Bronchial epithelial cell (primary cell): Measurements from ENCODE around the gene LRMDA. TPM values are rescaled to one million over a fixed set of nuclear protein-coding genes. Genes with fewer than 3 reads are reported as not detected.

Experiments used
- DNase-seq: peaks from one replicate; pipeline ENCODE4 v3.0.0-alpha.2; 2010; ENCODE audit warnings: low read depth
- FAIRE-seq: peaks from 2 replicates; lab custom pipeline; 2011; peaks lifted over from hg19 to GRCh38; lab: Jason Lieb, UNC
- H3K27me3 ChIP-seq: 2 replicates; pipeline ENCODE4 v1.5.1; 2011; ENCODE audit warnings: low read length; ENCODE audit not compliant: control insufficient read depth, insufficient read depth
- H3K36me3 ChIP-seq: 2 replicates; pipeline ENCODE4 v1.5.1; 2011; ENCODE audit warnings: low read length; ENCODE audit not compliant: control insufficient read depth, insufficient read depth
- H3K4me3 ChIP-seq: 2 replicates; pipeline ENCODE4 v1.5.1; 2011; ENCODE audit warnings: mild to moderate bottlenecking, low read depth, low read length, control low read depth
- total RNA-seq: library from RNA; depleted of rRNA; stranded (reverse); fragments of >200 nt; gene quantifications from 2 replicates; pipeline ENCODE4 v1.2.1, GENCODE V29; 2014
- TF ChIP-seq, protein P1 (sequence below): IDR thresholded peaks from 2 replicates; pipeline ENCODE4 v1.5.1; 2011; ENCODE audit warnings: mild to moderate bottlenecking, moderate library complexity, low read length, control low read depth, inconsistent platforms; ENCODE audit not compliant: insufficient read depth, severe bottlenecking

The LRMDA gene
- total RNA-seq, 1 donor from 2014 or later = 1.6 TPM

DNA sequence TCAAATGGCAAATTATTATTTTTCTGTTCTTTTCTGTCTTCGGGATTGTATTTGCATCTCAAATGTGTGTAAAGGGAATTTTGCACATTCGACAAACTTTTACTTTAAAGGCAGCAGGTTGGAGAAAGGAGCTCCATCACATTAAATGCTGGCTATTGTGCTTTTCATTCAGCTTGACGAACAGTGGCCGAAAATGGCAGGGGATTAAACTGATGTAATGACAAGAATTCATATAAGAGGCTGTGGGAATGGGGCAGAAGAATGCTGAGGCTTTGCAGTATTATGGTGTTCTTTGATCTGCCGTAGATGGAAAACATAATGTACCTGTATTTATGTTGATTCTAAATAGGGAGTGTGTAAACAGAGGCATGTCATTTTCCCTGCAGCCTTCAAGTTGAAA lies 376.0 kb downstream of the LRMDA start:
- H3K36me3 ChIP-seq = no peaks in the 10 kb centered on the region
- no peaks in the 10 kb centered on the region for H3K27me3 ChIP-seq
- TF ChIP-seq, protein P1, sequence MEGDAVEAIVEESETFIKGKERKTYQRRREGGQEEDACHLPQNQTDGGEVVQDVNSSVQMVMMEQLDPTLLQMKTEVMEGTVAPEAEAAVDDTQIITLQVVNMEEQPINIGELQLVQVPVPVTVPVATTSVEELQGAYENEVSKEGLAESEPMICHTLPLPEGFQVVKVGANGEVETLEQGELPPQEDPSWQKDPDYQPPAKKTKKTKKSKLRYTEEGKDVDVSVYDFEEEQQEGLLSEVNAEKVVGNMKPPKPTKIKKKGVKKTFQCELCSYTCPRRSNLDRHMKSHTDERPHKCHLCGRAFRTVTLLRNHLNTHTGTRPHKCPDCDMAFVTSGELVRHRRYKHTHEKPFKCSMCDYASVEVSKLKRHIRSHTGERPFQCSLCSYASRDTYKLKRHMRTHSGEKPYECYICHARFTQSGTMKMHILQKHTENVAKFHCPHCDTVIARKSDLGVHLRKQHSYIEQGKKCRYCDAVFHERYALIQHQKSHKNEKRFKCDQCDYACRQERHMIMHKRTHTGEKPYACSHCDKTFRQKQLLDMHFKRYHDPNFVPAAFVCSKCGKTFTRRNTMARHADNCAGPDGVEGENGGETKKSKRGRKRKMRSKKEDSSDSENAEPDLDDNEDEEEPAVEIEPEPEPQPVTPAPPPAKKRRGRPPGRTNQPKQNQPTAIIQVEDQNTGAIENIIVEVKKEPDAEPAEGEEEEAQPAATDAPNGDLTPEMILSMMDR = no peak
- no peak for FAIRE-seq
- no peak overlapping the region for H3K4me3 ChIP-seq
- no peak for DNase-seq

DNA sequence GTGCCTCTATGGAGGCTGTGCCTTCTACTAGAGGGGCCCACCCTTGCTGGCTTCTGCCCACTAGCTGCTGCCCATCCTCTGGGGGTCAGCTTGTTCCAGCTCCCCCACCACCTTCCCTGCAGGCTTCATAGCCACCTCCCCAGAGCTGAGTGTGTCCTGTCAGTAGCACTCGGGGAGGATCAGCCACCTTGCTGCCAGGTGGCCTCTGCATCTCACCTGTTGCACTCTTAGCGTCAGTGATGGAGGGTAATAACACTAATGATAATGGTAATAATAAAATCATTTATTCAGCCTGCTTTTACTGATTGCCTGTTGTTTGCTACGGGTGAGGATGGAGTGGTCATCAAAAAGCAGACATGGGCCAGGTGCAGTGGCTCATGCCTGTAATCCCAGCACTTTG lies 377.6 kb downstream of the LRMDA start:
- no peaks in the 10 kb centered on the region for H3K36me3 ChIP-seq
- FAIRE-seq = no peak
- TF ChIP-seq, protein P1 = no peak
- no peaks in the 10 kb centered on the region for H3K27me3 ChIP-seq
- H3K4me3 ChIP-seq = no peak overlapping the region
- no peak for DNase-seq

- no peaks in the 10 kb centered on the region for H3K36me3 ChIP-seq
- H3K27me3 ChIP-seq = no peaks in the 10 kb centered on the region
- no peak overlapping the region for H3K4me3 ChIP-seq
- DNase-seq (no peak), FAIRE-seq (no peak)
- TF ChIP-seq, protein P1 = no peak
Observed at GRCh38 chr10:75814014-75814413, 382.6 kb downstream of the LRMDA start.

DNA sequence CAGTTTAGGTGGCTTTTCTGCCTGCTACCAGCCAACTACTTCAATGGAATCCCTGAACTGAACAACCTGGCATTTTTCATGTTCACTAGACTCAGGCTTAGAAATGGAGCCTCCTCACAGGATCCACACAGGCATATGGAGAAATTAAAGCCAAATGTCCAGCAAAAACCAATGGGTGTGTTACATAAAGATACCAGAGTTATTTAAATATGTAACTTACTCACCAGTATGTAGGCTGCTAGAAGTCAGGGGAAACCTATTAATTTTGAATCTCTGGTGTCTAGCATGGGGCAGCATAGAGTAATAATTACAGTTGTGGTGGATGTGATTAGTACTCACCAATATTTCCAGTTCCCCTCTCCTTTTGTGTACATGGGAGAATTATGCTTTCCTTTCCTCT lies 383.6 kb downstream of the LRMDA start:
- FAIRE-seq (no peak), DNase-seq (no peak)
- no peaks in the 10 kb centered on the region for H3K27me3 ChIP-seq
- H3K36me3 ChIP-seq = no peaks in the 10 kb centered on the region
- no peak overlapping the region for H3K4me3 ChIP-seq
- TF ChIP-seq, protein P1 = no peak

DNA sequence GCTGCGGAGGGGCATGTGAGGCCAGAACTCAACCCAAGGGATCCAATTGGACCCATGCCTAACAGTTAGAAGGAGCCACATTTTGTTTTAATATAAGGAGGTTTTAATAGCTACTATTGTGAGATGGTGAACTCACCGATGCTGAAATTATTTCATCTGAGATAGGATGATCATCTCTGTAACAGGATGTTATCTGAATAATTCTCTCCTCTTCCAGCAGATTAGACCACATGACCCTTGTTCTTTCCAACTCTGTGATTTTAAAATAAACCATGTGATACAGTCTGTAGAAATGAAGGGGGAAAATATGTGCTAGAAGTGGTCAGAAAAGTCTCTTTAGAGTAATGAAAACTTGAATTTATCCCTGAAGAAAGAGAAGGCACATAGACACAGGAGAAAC lies 385.8 kb downstream of the LRMDA start:
- Histone ChIP-seq H3K27me3 (no peaks in the 10 kb centered on the region), H3K4me3 (no peak overlapping the region), H3K36me3 (no peaks in the 10 kb centered on the region)
- FAIRE-seq (no peak), DNase-seq (no peak)
- TF ChIP-seq, protein P1 = no peak

GRCh38 chr10:75818552-75818951 lies 387.1 kb downstream of the LRMDA start:
- FAIRE-seq (no peak), DNase-seq (no peak)
- H3K27me3 ChIP-seq = no peaks in the 10 kb centered on the region
- TF ChIP-seq, protein P1 = no peak
- no peak overlapping the region for H3K4me3 ChIP-seq
- H3K36me3 ChIP-seq = no peaks in the 10 kb centered on the region
